Spinal cord (tissue), 10 donors: ENCODE data around the gene ZNF304. TPM values are rescaled to one million over a fixed set of nuclear protein-coding genes. Genes with fewer than 3 reads are reported as not detected.
"Not testable (repeated sequence)": the region's sequence is repeated elsewhere in the genome, so short reads cannot be mapped to it uniquely, and the experiment has no call there.

ENCODE experiments used
- DNase-seq, 6 donors: peaks; one replicate each; pipeline versions ENCODE4 v3.0.0 to v3.0.0-alpha.2; 2013 to 2015; ENCODE audit warnings: low spot score in 6 of 6, low read depth in 4 of 6
- H3K27ac ChIP-seq: one replicate; pipeline ENCODE4 v1.5.1; 2013; ENCODE audit warnings: low read depth, low read length, control low read depth
- H3K27me3 ChIP-seq: one replicate; pipeline ENCODE4 v1.6.1; 2013; ENCODE audit warnings: low read length; ENCODE audit not compliant: control insufficient read depth, insufficient read depth
- H3K36me3 ChIP-seq: one replicate; pipeline ENCODE4 v1.6.1; 2013; ENCODE audit warnings: low read length; ENCODE audit not compliant: control insufficient read depth, insufficient read depth
- H3K4me1 ChIP-seq: one replicate; pipeline ENCODE4 v1.6.1; 2013; ENCODE audit warnings: low read length; ENCODE audit not compliant: control insufficient read depth, insufficient read depth
- H3K4me3 ChIP-seq: one replicate; pipeline ENCODE4 v1.5.1; 2013; ENCODE audit warnings: low read depth, low read length, control low read depth
- H3K9me3 ChIP-seq: one replicate; pipeline ENCODE4 v1.6.1; 2013; ENCODE audit warnings: low read length; ENCODE audit not compliant: control insufficient read depth, insufficient read depth
- WGBS: methylation state at CpG from one replicate; pipeline ENCODE4 v1.1.5; 2013; ENCODE audit warnings: missing lambda C conversion rate; ENCODE audit not compliant: insufficient coverage; 5-methylcytosine and 5-hydroxymethylcytosine counted together
- polyA plus RNA-seq, 2 donors: library from polyadenylated mRNA; unstranded; fragments of 120-200 nt; gene quantifications; one replicate each; pipeline ENCODE4 v1.2.1, GENCODE V29; 2013; ENCODE audit not compliant: insufficient read length in 2 of 2
- total RNA-seq, 2 donors: library from RNA; depleted of rRNA in 1 of 2; stranded (reverse); fragments of 120-200 nt in 1 of 2; fragments of >200 nt in 1 of 2; gene quantifications; one replicate each; pipeline versions ENCODE4 v1.2.3 to v1.2.4, GENCODE V29; 2013 to 2014
- donor health status: healthy.

Gene ZNF304
- total and polyA plus RNA-seq, 4 donors: 12.8 to 18.6 (median 13.8) TPM

DNA sequence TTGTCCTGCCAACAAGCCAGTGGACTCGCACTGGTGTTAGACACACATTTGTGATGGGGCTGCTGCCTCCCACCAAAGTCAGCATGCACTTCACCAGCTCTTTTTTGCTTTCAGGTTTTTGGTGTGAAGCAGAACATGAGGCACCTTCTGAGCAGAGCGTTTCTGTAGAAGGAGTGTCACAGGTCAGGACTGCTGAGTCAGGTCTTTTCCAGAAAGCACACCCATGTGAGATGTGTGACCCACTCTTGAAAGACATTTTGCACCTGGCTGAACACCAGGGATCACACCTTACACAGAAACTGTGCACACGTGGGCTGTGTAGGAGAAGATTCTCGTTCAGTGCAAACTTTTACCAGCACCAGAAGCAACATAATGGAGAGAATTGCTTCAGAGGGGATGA lies 4.8 kb downstream of the ZNF304 start:
- Histone ChIP-seq H3K27me3 (no peaks in the 10 kb centered on the region), H3K9me3 (no peaks in the 10 kb centered on the region), H3K27ac (no peak overlapping the region), H3K4me1 (peaks cover 7% of the 10 kb centered on the region), H3K4me3 (no peak overlapping the region), H3K36me3 (peaks cover 47% of the 10 kb centered on the region)
- WGBS: 100% methylated on average over 2 of the region's 4 CpGs
- DNase-seq: no peak

DNA sequence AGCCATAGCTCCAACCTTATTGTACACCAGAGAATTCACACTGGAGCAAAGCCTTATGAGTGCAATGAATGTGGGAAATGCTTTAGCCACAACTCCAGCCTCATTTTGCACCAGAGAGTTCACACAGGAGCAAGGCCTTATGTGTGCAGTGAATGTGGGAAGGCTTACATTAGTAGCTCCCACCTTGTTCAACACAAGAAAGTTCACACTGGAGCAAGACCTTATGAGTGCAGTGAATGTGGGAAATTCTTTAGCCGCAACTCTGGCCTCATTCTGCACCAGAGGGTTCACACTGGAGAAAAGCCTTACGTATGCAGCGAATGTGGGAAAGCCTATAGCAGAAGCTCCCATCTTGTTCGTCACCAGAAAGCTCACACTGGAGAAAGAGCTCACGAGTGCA lies 6.3 kb downstream of the ZNF304 start:
- no peak overlapping the region for H3K27ac ChIP-seq
- H3K36me3 ChIP-seq: peaks cover 47% of the 10 kb centered on the region
- WGBS: 97% methylated on average over 4 of the region's 5 CpGs
- DNase-seq: no peak
- no peaks in the 10 kb centered on the region for H3K4me1 ChIP-seq
- H3K27me3 ChIP-seq: no peaks in the 10 kb centered on the region
- H3K4me3 ChIP-seq: no peak overlapping the region
- H3K9me3 ChIP-seq: no peaks in the 10 kb centered on the region

DNA sequence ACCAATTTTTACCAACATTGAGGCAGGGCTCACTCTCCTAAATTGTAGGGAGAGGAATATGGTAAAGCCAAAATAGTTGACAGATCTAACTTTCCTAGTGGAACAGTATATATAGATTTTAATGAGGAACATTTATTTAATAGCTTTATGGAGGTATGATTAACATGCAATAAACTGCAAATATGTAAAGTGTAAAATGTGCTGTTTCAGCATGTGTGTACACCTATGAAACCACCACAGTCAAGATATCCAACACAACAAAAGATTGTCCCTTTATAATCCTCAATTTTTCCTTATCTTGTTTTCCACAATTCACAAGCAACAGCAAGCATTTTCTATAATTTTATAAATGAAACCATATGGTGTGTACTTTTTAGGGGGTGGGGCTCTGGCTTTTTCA lies 8.2 kb downstream of the ZNF304 start:
- no peak overlapping the region for H3K27ac ChIP-seq
- no peak overlapping the region for H3K4me3 ChIP-seq
- H3K9me3 ChIP-seq: no peaks in the 10 kb centered on the region
- peaks cover 42% of the 10 kb centered on the region for H3K36me3 ChIP-seq
- H3K27me3 ChIP-seq: no peaks in the 10 kb centered on the region
- H3K4me1 ChIP-seq: peaks cover 6% of the 10 kb centered on the region
- no peak for DNase-seq

DNA sequence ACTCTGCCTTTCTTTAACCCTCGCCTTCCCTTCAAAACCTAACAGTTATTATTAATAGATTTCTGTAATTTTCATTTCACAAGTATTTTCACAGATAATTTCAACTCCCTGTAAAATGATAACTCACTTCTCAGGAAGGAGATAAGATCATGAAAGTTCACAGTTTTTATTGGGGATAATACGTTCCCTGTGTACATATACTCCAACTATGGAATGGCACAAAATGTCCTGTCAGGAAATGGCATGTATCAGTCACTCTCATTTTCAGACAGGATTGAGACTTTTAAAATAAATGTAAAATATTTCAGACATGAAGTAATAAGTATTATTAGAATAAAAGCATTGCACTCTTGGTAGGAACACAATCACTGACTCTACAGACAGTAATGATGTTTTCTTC lies 11.3 kb downstream of the ZNF304 start:
- no CpG with 5 or more reads among the region's 2 CpGs for WGBS
- H3K36me3 ChIP-seq: peaks cover 20% of the 10 kb centered on the region
- H3K27me3 ChIP-seq: no peaks in the 10 kb centered on the region
- H3K27ac ChIP-seq: peak overlapping the region; percentile 94
- peak in 1 of 6 donors; percentile 4 for DNase-seq
- H3K9me3 ChIP-seq: no peaks in the 10 kb centered on the region
- H3K4me3 ChIP-seq: peak overlapping the region; percentile 79
- H3K4me1 ChIP-seq: peaks cover 11% of the 10 kb centered on the region

DNA sequence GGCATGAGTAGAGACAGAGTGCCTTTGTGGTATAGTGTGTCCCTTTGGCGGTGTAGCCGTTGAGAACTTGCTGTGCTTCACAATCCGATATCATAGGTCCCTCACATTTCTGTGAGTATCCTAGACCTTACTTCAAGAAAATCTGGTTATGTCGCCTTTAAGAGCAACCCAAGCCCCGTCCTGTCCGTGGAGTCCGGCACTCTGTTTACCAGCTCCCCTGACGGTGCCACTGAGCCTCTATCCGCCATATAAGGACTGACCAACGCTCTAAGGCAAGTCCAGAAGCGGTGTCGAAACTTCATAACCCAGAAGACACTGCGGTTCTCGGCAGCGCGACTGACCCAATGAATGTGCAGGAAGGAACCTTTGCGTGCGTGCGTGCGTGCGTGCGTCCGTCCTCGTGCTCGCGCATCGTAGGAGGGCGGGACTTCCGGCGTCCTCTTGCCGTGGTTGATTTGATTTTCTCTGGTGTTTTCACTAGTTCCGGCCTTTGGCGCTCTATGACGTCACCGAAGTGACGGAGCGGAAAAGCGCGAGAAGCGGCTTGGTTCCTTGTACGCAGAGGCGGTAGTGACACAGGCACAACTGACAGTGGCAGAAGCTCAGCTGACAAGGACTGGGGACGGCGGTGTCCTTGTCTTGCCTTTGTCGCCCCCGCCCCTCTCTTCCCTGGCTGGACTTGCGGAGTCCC lies 12.1 kb downstream of the ZNF304 start, which contains the start of the genes TRAPPC2B and ZNF547:
TSS of gene TRAPPC2B (plus strand) at position 555 of the 691 bp plus-strand sequence. CDS start 1,283 bp downstream, outside the sequence.
TSS of gene ZNF547 (plus strand) at position 555 of the 691 bp plus-strand sequence. CDS start 5,005 bp downstream, outside the sequence.
- no peaks in the 10 kb centered on the region for H3K9me3 ChIP-seq
- H3K27ac ChIP-seq: peak within 1 kb of the TSS; percentile 94
- H3K4me1 ChIP-seq: peaks cover 11% of the 10 kb centered on the region
- no peaks in the 10 kb centered on the region for H3K27me3 ChIP-seq
- peak within 1 kb of the TSS; percentile 79 for H3K4me3 ChIP-seq
- peak; percentile 99 to 100 (median 99) for DNase-seq
- under 1% methylated on average over 44 of the region's 47 CpGs for WGBS
- peaks cover 14% of the 10 kb centered on the region for H3K36me3 ChIP-seq

DNA sequence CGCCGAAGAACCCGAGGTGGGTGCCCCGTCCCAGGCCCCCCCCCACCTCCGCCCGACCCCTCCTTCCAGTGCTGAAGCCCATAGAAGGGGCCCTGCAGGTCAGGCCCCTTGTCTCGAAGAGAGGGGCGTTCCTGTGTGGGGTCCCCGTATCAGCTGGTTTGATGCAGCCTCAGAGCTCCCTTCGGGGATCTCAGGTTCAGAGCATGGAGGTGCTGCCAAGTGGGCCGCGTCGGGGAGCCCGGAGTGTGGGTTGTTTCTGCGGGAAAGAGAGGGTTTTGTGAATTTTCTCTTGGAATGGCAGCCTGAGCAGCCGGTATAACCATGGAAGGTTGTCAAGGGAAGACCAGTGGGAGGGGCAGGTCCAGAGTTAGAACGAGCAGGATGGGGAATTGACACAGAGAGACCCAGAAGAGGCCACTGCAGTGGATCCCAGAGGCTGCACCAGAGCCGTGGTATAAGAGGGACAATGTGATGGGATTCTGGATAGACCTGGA lies 12.7 kb downstream of the ZNF304 start:
- Histone ChIP-seq H3K4me1 (peaks cover 11% of the 10 kb centered on the region), H3K27me3 (no peaks in the 10 kb centered on the region), H3K9me3 (no peaks in the 10 kb centered on the region), H3K4me3 (peak overlapping the region; percentile 79), H3K36me3 (peaks cover 11% of the 10 kb centered on the region), H3K27ac (peak overlapping the region; percentile 90)
- peak in 1 of 6 donors; percentile 35 for DNase-seq
- WGBS: 2% methylated on average over 13 of the region's 18 CpGs

DNA sequence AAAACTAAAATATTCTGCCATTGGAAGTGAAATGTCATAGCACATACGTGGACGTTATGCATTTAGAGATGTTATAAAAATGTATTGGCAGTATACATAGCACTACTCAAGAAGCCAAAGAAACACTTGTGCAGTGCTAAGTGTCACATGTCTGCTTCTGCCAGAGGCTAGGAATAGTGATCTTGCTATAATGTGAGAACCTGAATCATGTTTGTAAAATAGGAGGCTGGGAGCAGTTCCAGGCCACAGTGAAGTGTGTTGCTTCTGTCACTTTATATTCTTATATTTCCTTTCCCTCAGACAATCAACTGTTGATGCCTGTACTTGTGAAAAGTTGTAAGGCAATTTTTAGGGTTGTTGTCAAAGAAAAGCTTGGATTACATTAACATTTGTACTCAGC lies 15.7 kb downstream of the ZNF304 start:
- no CpG with 5 or more reads among the region's 2 CpGs for WGBS
- no peaks in the 10 kb centered on the region for H3K9me3 ChIP-seq
- peaks cover 8% of the 10 kb centered on the region for H3K36me3 ChIP-seq
- H3K27me3 ChIP-seq: no peaks in the 10 kb centered on the region
- H3K27ac ChIP-seq: no peak overlapping the region
- H3K4me1 ChIP-seq: peaks cover 11% of the 10 kb centered on the region
- DNase-seq: peak in 1 of 6 donors; percentile 12
- H3K4me3 ChIP-seq: no peak overlapping the region

DNA sequence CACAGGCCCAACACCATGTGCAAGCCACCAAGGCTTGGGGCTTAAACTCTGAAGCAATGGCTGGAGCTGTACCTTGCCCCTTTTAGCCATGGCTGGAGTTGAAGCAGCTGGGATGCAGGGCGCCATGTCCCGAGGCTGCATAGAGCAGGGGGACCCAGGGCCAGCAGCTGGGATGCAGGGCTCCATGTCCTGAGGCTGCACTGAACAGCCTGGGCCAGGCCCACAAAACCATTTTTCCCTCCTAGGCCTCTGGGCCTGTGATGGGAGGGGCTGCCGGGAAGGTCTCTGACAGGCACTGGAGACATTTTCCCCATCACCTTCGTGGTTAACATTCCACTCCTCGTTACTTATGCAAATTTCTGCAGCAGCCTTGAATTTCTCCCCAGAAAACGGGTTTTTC lies 23.1 kb downstream of the ZNF304 start:
- H3K9me3 ChIP-seq: peaks cover 4% of the 10 kb centered on the region
- WGBS: 100% methylated on average over 6 of the region's 6 CpGs
- no peaks in the 10 kb centered on the region for H3K27me3 ChIP-seq
- no peak overlapping the region for H3K4me3 ChIP-seq
- DNase-seq: no peak
- H3K36me3 ChIP-seq: peaks cover 22% of the 10 kb centered on the region
- H3K4me1 ChIP-seq: no peaks in the 10 kb centered on the region
- H3K27ac ChIP-seq: no peak overlapping the region

DNA sequence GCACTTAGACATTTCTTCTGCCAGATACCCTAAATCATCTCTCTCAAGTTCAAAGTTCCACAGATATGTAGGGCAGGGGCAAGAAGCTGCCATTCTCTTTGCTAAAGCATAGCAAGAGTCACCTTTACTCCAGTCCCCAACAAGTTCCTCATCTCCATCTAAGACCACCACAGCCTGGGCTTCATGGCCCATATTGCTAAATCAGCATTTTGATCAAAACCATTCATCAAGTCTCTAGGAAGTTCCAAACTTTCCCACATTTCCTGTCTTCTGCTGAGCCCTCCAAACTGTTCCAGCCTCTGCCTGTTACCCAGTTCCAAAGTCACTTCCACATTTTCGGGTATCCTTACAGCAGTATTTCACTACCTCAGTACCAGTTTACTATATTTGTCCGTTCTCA lies 23.6 kb downstream of the ZNF304 start:
- not testable (repeated sequence) for H3K27me3 ChIP-seq, DNase-seq, H3K4me1 ChIP-seq, H3K9me3 ChIP-seq, H3K27ac ChIP-seq, H3K4me3 ChIP-seq
- WGBS: 83% methylated on average over 1 of the region's 2 CpGs
- H3K36me3 ChIP-seq: peaks cover 22% of the 10 kb centered on the region

DNA sequence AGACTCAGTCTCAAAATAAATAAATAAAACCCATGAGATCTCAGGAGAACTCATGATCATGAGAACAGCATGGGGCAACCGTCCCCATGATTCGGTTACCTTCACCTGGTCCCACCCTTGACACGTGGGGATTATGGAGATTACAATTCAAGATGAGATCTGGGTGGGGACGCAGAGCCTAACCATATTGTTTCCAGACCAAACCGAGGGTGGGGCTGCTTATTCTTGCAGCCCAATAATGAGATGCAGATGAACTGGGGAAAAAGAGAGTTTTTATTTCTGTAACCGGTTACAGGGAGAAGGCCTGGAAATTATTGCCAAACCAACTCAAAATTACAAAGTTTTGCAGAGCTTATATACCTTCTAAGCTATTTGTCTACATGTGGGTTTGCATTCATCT lies 25.1 kb downstream of the ZNF304 start:
- no peak for DNase-seq
- H3K27ac ChIP-seq: no peak overlapping the region
- peaks cover 22% of the 10 kb centered on the region for H3K36me3 ChIP-seq

More for the DNA sequence above, 25.1 kb downstream of the ZNF304 start:
- 86% methylated on average over 5 of the region's 6 CpGs for WGBS
- H3K27me3 ChIP-seq: no peaks in the 10 kb centered on the region
- H3K4me1 ChIP-seq: no peaks in the 10 kb centered on the region
- H3K9me3 ChIP-seq: peaks cover 4% of the 10 kb centered on the region
- no peak overlapping the region for H3K4me3 ChIP-seq
